IPS-18a (cell line): ENCODE measurements around the gene SND1.

Experiments
- H3K27ac ChIP-seq: one replicate; pipeline ENCODE4 v1.5.1; 2013; ENCODE audit warnings: low read length
- H3K27me3 ChIP-seq: one replicate; pipeline ENCODE4 v1.6.1; 2013; ENCODE audit warnings: mild to moderate bottlenecking, low read length; ENCODE audit not compliant: control insufficient read depth, insufficient read depth
- H3K36me3 ChIP-seq: one replicate; pipeline ENCODE4 v1.6.1; 2013; ENCODE audit warnings: low read depth, low read length; ENCODE audit not compliant: control insufficient read depth
- H3K4me1 ChIP-seq: one replicate; pipeline ENCODE4 v1.6.1; 2013; ENCODE audit warnings: low read depth, low read length; ENCODE audit not compliant: control insufficient read depth
- H3K4me3 ChIP-seq: one replicate; pipeline ENCODE4 v1.5.1; 2013; ENCODE audit warnings: low read length
- H3K9ac ChIP-seq: one replicate; pipeline ENCODE4 v1.6.1; 2013; ENCODE audit warnings: mild to moderate bottlenecking, low read length, moderate library complexity
- H3K9me3 ChIP-seq: one replicate; pipeline ENCODE4 v1.6.1; 2013; ENCODE audit warnings: low read depth, low read length; ENCODE audit not compliant: control insufficient read depth

Gene SND1

DNA sequence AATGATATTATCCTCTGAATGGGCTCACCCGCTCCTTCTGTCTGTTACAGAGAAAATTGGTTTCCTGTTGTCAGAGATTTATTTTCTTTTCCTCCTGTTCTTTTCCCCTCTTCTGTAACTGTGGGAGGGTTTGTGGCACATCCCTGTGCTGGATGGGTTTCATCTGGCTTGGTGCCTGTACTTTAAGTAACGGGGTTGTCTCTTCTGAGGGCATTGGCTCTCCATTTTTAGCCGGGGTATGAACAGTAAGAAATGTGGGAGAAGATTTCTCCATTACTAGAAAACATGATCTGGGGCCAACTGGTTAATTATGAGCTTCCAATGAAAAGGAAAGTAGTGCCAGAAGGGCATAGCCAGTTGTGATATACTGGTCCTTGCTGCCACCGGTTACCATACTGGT is 142.6 kb downstream of the SND1 start:
- H3K27ac ChIP-seq, result no peak overlapping the region
- H3K4me3 ChIP-seq, result no peak overlapping the region
- peaks cover 25% of the 10 kb centered on the region for H3K4me1 ChIP-seq
- no peaks in the 10 kb centered on the region for H3K9me3 ChIP-seq
- H3K9ac ChIP-seq, result no peak overlapping the region
- H3K27me3 ChIP-seq, result no peaks in the 10 kb centered on the region
- no peaks in the 10 kb centered on the region for H3K36me3 ChIP-seq

DNA sequence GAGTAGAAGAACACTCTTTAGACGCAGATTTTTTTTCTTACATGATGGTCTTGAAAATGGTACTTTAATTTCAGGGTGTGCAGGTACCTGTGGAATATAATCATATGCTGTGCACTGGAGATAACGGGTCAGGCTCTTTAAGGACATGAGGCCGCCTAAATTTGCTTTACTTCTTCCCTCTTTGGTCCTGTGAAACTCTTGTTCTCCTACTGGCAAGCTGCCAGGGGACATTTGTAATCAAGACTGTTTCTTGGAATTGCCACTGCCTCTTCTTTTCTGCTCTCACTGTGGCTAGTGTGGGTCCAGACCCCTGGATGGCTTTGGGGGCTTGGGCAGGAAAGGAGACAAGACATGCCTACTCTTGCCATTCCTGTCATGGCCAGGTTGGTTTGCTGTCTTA is 146.0 kb downstream of the SND1 start:
- no peaks in the 10 kb centered on the region for H3K36me3 ChIP-seq
- no peaks in the 10 kb centered on the region for H3K9me3 ChIP-seq
- no peak overlapping the region for H3K4me3 ChIP-seq
- no peak overlapping the region for H3K27ac ChIP-seq
- no peak overlapping the region for H3K9ac ChIP-seq
- H3K4me1 ChIP-seq, result peaks cover 31% of the 10 kb centered on the region
- H3K27me3 ChIP-seq, result no peaks in the 10 kb centered on the region

- Histone ChIP-seq H3K4me3 (no peak overlapping the region), H3K9ac (no peak overlapping the region), H3K9me3 (no peaks in the 10 kb centered on the region), H3K27ac (no peak overlapping the region), H3K27me3 (no peaks in the 10 kb centered on the region), H3K36me3 (no peaks in the 10 kb centered on the region), H3K4me1 (peaks cover 31% of the 10 kb centered on the region)
These were observed 146.9 kb downstream of the SND1 start for GRCh38 chr7:127798769-127799372.

DNA sequence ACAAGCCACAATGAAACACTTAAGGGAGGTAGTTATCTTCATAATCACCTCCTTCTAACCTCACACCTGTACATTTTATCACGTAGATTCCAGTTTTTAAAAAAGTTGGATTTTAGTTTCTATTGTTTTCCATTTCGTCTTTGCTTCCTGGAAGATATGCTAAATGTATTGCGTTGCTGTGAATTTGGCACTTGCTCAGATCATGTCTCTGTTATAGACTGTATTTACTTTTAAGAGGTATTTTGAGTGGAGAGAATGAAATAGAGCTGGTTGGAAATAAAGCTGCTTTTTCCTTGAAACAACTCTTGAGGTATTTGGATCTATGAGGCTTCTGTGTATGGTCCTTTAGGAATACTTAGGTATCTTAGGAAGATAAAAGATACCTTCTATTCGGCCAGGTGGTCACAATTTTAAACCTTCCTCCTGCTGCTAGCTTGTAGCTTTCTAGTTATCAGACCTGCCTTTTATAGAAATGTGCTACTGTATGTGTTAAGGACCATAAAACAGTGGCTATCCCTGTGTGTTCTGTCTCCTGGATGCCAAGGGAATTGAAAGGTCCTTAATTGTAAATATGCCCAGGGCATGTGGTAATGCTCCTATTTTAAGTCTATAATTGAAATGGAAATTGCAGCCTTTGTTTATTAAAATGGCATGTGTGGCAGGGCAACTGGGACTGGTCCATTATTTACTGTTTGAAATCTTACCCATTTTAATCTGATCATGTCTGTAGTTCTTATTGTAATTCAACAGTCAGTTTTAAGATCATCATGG is 147.7 kb downstream of the SND1 start:
- H3K4me3 ChIP-seq, result no peak overlapping the region
- H3K4me1 ChIP-seq, result peaks cover 31% of the 10 kb centered on the region
- no peaks in the 10 kb centered on the region for H3K36me3 ChIP-seq
- H3K27me3 ChIP-seq, result no peaks in the 10 kb centered on the region
- no peak overlapping the region for H3K27ac ChIP-seq
- no peaks in the 10 kb centered on the region for H3K9me3 ChIP-seq
- no peak overlapping the region for H3K9ac ChIP-seq

GRCh38 chr7:127802845-127803244 is 150.9 kb downstream of the SND1 start:
- Histone ChIP-seq H3K9ac (no peak overlapping the region), H3K36me3 (no peaks in the 10 kb centered on the region)

GRCh38 chr7:127803626-127804025 is 151.6 kb downstream of the SND1 start:
- Histone ChIP-seq H3K27ac (no peak overlapping the region), H3K36me3 (peaks cover 4% of the 10 kb centered on the region), H3K4me3 (no peak overlapping the region)

More at GRCh38 chr7:127802845-127803244, 150.9 kb downstream of the SND1 start:
- Histone ChIP-seq H3K27me3 (no peaks in the 10 kb centered on the region), H3K9me3 (no peaks in the 10 kb centered on the region), H3K4me3 (no peak overlapping the region), H3K27ac (no peak overlapping the region), H3K4me1 (peaks cover 32% of the 10 kb centered on the region)

GRCh38 chr7:127807340-127807739 is 155.3 kb downstream of the SND1 start:
- H3K27me3 ChIP-seq, result no peaks in the 10 kb centered on the region
- no peak overlapping the region for H3K4me3 ChIP-seq
- peaks cover 12% of the 10 kb centered on the region for H3K36me3 ChIP-seq
- H3K9ac ChIP-seq, result no peak overlapping the region
- peaks cover 28% of the 10 kb centered on the region for H3K4me1 ChIP-seq
- H3K27ac ChIP-seq, result no peak overlapping the region
- no peaks in the 10 kb centered on the region for H3K9me3 ChIP-seq

More at GRCh38 chr7:127803626-127804025, 151.6 kb downstream of the SND1 start:
- no peaks in the 10 kb centered on the region for H3K9me3 ChIP-seq
- peaks cover 31% of the 10 kb centered on the region for H3K4me1 ChIP-seq
- no peak overlapping the region for H3K9ac ChIP-seq
- H3K27me3 ChIP-seq, result no peaks in the 10 kb centered on the region

DNA sequence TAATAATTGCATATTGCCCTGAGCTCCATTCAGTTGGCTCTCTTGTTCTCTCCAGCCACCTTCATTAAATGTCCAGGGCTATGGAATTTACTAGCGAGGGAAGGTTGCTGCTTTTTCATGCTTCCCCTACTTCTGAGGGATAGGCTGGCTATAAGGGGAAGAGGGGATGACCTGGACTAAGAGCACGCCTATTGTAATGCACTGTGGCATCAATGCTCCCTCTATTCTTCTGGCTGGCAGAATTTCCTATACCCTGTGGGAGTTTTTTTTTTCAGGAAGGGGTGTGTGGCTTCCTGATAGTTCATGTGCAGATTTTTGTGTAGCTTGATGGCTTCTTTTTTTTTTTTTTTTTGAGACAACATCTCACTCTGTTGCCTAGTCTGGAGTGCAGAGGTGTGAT is 155.8 kb downstream of the SND1 start:
- Histone ChIP-seq H3K4me1 (peaks cover 33% of the 10 kb centered on the region), H3K36me3 (peaks cover 12% of the 10 kb centered on the region), H3K27ac (no peak overlapping the region), H3K9ac (no peak overlapping the region), H3K27me3 (no peaks in the 10 kb centered on the region), H3K4me3 (no peak overlapping the region), H3K9me3 (no peaks in the 10 kb centered on the region)

DNA sequence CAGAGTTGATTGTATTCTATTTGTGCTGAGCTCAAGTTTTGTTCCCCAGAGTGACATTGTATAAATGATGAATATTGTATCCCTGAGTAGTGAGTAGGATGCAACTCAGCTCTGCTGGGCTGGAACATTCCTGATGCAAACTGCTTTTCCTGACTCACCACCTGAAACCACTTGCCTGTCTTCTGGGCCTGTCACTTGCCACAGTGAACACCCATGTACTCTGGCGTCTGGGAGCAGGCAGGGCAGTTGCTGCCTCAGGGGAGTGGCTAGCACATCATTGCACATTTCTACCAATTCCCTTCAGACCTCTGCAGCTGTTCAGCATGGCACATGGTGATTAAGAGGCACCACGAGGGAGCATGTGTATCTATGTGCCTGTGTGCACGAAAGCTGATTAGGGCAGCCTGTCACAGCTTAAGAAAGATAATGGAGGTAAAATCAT is 157.3 kb downstream of the SND1 start:
- H3K4me3 ChIP-seq, result no peak overlapping the region
- no peak overlapping the region for H3K9ac ChIP-seq
- H3K4me1 ChIP-seq, result peaks cover 41% of the 10 kb centered on the region
- peaks cover 12% of the 10 kb centered on the region for H3K36me3 ChIP-seq
- H3K27ac ChIP-seq, result no peak overlapping the region
- H3K9me3 ChIP-seq, result no peaks in the 10 kb centered on the region
- H3K27me3 ChIP-seq, result no peaks in the 10 kb centered on the region

DNA sequence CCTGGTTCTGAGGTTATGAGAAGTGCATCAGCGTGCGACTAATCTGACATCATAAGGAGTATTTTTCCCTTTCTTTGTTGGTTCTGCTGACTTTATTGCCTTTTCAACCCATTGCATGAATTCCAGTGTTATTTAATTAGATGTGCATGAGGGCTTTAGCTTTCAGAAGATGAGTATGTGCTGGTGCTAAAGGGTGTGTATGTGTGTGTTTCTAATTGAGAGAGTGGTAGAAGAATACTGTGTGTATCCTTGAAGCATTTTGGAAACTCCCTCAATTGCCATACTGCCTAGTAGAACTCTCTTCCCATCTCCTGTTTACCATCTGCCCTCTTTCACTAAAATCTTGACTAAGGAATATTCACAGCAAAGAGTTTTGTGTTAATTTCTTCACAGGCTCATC is 158.1 kb downstream of the SND1 start:
- no peaks in the 10 kb centered on the region for H3K9me3 ChIP-seq
- no peak overlapping the region for H3K27ac ChIP-seq
- H3K9ac ChIP-seq, result no peak overlapping the region
- H3K36me3 ChIP-seq, result peaks cover 12% of the 10 kb centered on the region
- H3K4me3 ChIP-seq, result no peak overlapping the region
- H3K4me1 ChIP-seq, result peaks cover 46% of the 10 kb centered on the region
- H3K27me3 ChIP-seq, result no peaks in the 10 kb centered on the region

DNA sequence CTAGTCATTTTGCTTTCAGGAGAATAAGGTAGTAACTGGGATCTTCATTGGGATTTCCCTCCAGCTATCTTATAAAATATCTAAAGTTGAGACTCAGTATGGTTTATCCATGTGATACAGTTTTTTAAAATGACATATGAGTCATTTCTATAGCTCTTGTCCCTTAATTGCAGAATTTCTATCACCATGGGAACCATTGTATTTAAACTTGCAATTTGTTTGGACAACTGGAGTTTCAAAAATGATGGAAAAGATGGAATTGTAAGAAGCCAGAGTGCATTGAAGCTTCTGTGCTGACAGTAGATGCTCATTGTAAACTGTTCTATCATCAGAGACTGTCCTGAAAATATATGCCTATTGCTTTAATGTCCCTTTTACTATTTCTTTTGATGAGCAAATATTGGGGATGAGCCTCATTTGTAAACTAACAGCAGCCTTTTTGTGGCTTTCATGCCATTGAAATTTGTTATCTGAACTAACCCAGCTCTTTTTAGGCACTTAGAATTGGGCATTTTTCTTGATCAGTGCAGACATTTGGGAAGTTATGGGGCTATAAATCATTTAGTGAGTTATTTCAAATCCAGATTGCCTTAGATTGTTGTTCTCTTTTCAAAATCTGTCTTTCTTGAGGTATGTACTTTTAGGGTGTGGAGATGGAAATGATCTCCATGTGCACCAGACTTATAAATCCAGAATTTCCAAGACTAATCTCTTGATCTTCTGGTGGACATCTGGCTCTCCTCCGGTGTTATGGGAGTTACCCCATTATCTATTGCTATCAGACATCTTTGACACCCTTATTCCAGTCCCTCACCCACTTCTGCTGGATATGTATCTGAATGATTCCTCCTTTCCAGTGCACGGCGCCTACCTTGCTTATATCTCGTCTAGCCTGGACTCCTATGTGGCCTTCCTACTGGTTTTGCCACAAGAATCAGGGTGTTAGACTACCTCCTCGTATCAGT is 159.0 kb downstream of the SND1 start:
- H3K36me3 ChIP-seq, result peaks cover 12% of the 10 kb centered on the region
- peaks cover 50% of the 10 kb centered on the region for H3K4me1 ChIP-seq
- H3K9me3 ChIP-seq, result no peaks in the 10 kb centered on the region
- no peaks in the 10 kb centered on the region for H3K27me3 ChIP-seq
- no peak overlapping the region for H3K4me3 ChIP-seq
- H3K9ac ChIP-seq, result no peak overlapping the region
- H3K27ac ChIP-seq, result no peak overlapping the region
